HG03039 (cell line): ENCODE data around the gene GBF1.
"Not testable (repeated sequence)": the region's sequence is repeated elsewhere in the genome, so short reads cannot be mapped to it uniquely, and the experiment has no call there.

Experiments
- ATAC-seq: cut with Tn5 transposase; IDR thresholded peaks from one replicate; pipeline ENCODE4 v1.9.1; 2021; ENCODE audit warnings: mild to moderate bottlenecking, moderate library complexity; ENCODE audit not compliant: unreplicated experiment

Gene GBF1

DNA sequence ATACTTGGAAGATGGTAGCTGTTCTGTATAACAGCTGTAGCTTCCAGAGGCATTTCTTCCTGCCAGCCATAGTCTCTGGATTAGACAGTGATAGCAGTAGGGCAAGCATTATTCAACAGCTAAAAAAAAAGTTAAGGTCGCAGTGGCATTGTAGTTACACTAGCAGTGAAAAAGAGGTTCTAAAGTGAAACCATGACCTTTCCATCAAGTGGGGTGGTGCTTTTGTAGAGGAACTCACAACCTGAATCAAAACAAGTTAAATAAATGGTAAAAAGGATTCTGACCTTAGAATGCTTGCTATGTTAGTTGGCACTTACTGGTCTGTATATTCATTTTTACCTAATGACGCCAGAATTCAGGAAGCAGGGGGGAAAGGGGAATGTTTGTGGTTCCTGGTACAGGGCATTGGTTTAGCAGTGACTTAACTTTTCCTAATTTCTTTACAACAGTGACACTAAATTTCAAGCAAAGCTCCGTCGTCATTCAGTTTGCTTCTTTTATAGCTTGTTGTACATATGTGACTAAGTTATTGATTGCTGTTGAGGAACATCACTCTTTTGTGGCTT lies 55.0 kb downstream of the GBF1 start:
- ATAC-seq: no peak

DNA sequence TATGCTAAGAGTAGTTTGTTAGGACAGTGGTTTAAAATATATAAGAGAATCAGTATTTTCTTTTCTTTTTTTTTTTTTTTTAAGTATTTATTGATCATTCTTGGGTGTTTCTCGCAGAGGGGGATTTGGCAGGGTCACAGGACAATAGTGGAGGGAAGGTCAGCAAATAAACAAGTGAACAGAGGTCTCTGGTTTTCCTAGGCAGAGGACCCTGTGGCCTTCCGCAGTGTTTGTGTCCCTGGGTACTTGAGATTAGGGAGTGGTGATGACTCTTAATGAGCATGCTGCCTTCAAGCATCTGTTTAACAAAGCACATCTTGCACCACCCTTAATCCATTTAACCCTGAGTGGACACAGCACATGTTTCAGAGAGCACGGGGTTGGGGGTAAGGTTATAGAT lies 55.6 kb downstream of the GBF1 start:
- not testable (repeated sequence) for ATAC-seq

DNA sequence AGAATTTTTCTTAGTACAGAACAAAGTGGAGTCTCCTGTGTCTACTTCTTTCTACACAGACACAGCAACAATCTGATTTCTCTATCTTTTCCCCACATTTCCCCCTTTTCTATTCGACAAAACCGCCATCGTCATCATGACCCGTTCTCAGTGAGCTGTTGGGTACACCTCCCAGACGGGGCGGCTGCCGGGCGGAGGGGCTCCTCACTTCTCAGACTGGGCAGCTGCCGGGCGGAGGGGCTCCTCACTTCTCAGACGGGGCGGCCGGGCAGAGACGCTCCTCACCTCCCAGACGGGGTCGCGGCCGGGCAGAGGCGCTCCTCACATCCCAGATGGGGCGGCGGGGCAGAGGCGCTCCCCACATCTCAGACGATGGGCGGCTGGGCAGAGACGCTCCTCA lies 56.0 kb downstream of the GBF1 start:
- not testable (repeated sequence) for ATAC-seq

DNA sequence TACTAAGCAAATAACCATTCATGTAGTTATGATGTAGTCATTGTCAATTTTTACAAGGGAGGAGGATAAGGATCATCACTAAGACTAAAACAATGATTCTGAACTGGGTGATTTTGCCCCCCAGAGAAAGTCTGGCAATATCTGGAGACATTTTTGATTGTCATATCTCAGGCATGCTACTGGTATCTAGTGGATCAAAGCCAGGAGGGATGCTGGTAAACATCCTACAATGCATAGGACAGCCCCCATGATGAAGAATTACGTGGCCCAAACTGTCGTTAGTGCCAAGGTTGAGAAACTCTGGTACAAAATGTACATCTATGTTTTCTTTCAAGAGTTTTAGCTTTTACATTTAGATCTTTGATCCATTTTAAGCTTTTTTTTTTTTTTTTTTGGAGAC lies 57.3 kb downstream of the GBF1 start:
- no peak for ATAC-seq

DNA sequence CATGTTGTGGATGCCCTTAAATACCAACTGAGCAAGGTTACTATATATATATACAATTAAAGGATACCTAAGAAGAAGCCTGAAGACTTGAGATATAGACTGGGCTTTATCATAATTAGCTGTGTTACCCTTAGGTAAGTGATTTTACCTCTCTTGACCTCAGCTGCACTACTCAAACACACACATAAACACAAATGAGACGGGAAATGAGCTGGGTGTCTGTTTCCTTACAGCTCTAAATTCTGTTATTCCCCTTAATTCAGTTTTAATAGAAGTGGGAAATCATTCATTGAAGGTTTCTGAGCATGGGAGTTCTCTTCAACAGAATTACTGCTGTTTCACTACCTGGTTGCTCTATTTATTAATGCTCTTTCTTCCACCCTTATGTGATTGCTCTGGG lies 60.7 kb downstream of the GBF1 start:
- ATAC-seq: no peak

DNA sequence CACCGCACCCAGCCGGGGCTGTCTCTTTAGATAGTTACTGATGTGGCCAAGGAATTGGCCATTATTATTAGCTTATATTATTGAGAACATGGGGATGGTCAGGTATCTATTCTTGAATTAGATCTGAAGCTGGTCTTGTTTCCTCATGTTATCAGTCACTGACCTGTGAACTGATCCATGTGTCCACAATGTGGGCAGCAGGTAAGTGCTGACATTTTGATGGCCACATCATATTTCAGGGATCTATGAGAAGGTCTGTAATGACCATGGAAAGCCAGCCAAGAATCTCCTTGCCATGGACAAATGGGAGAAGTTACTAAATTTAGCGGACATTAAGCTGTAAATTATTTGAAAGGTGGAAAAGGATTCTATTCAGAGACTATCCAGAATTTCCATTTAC lies 61.4 kb downstream of the GBF1 start:
- ATAC-seq: no peak

DNA sequence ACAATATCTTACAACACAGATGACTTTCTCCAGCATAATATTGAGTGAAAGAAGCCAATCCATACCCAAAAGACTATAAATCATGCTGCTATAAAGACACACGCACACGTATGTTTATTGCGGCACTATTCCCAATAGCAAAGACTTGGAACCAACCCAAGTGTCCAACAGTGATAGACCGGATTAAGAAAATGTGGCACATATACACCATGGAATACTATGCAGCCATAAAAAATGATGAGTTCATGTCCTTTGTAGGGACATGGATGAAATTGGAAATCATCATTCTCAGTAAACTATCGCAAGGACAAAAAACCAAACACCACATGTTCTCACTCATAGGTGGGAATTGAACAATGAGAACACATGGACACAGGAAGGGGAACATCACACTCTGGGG lies 63.0 kb downstream of the GBF1 start:
- not testable (repeated sequence) for ATAC-seq

DNA sequence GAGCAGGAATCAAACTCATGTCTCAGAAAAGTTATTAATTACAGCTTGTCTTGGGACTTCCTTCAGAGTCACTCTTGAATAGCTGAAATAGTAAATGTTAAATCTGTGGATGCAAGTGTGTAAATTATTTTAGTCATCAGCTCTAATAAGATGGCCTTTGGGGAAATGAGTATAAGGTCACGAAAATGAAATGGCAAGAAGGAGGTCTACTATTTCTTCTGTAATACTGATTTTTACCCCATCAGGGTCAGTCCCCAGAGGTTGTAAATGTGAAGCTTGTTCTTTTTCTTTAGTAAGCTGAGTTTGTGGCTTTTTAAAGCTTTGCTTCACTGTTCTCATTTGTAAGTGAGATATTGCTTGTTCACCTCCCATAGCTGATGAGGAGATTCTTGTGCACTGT lies 63.9 kb downstream of the GBF1 start:
- ATAC-seq: no peak

DNA sequence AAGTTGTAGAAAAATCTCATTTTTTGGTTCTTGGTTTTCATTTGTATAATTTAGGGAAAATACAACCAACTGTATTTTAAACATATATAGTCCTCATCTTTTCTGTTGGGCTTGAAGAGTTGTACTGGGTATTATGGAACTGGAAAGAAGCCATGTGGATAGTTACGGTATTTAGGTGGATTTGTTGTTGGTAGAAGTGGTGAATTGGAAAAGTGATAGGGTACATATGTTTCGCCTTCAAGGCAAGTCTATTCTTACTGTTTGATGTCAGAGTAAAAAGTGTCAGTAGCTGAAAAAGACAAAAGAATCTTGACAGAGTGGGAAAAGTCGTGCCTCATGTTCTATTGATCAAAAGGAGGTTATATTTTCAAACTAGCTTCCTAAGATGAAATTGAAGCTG lies 64.6 kb downstream of the GBF1 start:
- ATAC-seq: no peak

DNA sequence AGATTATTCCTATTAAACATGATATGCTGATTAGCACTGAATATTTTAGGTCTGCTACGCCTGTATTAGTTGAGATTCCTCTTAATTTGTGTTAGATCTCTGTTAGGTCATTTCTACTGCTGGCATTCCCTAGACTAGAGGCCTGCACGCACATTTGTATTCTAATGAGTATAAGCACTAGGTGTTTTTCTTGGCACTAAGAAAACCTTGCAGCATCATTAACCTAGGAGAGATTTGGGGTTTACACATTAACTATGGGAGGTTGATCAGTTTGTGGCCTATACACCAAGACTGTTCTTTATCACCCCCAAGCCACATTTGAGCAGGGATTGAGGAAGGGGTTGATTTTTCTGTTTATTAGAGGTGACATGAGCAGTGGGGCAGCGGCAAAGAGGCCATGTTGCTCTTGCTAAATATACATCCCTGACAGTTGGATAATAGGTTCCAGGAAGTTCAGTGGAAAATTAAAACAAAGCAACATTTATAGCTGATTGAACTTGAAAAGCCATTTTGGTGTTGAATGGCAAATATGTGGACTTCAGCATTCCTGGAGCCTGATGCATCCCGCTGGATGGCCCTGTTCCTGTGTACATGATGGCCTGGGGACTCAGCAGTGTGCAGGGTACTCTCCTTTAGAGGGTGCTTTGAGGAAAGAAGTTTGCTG lies 65.2 kb downstream of the GBF1 start:
- ATAC-seq: no peak

DNA sequence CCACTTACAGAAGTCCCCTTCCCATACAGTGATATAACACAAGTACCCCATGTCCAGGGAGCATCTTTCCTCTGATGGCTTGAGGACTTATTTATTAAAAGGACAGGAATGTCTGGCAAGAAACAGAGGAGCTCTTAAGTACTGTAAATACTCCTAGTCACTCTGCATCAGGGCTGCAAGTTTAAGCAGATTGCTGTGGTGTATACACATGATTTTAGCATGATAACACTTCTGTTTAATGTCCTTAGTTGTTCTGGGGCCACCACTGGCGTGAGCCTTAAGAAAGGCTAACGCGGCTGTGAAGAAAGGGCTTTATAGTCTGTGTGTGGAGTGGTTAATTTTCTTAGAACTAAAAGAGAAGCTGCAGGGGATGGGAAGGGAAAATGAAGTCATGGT lies 65.7 kb downstream of the GBF1 start:
- no peak for ATAC-seq

DNA sequence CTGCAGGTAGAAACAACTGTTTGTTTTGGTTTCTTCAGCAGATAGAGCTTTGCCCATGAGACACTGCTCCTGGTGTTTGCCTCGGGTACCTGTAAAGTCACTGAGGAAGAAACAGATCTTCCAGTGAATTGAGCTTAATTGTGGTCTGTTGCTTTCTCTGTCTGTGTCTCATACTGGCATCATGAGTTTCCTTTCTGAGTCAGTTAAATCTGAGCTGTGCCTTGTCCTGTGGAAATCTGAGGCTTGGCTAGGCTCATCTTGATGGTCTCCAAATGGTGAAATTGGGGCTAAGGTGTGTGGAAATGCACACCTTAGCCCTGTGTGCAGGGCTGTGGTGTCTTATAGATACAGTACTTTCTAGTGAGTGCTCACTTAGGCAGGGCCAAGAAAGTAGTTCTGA lies 67.4 kb downstream of the GBF1 start:
- no peak for ATAC-seq

DNA sequence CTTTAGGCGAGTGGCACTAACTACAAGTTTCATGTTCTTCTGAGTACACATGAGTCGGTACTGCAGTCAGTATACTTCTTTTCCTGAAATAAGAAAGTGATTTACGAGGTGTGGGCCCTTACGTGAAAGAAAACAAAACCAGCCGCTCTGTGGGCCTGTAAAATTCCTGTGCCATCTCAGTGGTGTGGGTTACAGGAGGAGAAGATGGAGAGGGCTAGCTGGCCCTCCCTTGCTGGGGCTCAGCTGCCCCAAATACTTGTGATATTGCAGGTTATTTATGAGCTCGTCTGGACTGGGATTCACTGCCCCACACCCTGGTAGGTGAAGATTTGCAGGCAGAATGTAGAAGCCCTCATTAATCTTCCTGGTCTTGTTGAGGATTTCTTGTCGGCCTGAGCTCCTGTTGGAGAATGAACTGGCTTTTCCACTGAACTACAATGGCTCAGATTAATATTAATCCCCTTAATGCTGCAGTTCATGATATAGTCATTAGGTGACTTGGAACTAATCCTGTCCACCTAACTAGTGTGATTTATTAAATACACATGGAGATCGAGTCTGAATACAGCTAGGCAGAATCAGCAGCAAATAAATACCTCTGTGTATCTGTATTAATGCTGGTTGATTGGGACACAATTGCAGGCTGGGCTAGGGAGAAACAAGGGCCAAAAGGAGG lies 68.0 kb downstream of the GBF1 start:
- no peak for ATAC-seq

DNA sequence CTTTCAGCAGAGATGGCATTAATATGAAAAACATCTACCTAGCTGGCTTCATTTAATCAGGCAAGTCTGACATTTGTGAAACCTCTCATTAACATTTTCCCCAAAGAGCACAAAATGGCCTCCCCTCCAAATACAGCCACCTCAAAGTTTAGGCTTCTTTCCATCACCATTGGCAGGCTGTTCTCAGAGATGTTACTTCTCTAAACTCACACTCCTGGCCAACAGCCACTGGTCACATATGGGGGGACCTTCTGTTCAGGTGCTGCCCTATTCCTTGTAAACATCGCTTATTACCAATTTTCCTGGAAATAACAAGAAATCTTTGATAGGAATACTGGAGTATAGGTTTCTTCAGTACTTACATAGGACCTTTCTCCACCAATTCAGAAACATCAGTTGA lies 69.5 kb downstream of the GBF1 start:
- no peak for ATAC-seq

DNA sequence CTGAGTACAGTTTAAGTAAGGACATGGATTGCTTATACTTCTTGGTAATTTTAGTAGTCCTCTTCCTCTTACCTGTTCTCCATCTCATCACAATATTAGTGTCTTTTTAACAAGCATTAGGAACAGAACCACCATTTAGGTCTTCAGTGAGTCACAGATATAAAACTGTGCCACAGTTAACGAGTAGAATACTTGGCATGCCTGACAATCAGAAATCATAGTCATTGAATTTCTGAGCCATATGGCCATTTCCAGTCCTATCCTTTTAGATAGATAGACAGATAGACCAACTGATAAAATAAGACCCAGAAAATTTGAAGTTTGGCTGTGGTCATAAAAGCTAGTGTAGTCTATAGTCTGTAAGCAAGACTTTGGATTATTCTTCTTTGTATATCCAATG lies 71.1 kb downstream of the GBF1 start:
- no peak for ATAC-seq

DNA sequence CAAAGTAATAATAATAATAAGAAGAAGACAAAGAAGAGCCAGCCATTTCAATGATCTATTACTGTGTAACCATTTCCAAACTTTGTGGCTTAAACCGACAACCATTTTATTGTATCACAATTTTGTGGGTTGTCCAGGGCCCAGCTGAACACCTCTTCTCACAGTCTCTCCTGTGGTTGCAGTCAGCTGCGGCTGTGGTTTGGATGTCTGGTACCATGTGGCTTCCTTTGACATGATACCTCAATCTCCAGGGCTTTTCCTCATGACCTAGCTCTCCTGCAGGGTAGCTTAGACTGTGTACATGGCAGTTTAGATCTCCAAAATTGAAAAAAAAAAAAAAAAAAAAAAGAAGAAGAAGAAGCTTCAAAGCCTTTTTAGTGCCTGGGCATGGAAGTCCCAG lies 77.6 kb downstream of the GBF1 start:
- no peak for ATAC-seq

DNA sequence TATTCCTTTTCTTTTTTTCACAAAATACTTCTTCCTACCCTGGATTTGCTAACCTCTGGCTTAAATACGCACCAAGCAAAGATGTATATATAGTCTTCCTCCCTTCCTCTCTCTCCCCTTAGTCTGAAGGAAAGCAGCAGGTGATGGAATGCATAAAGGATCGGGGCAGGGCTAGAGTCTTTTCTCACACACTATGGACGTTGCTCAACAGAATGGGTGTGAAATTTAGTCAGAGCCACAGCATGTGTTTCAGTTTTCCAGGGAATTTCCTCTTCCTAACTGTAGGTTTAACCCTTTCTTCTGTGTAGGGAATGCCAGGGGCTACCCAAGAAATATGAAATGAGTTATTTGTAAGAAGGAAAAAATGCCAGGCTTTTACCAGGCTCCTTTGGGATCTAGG lies 78.7 kb downstream of the GBF1 start:
- no peak for ATAC-seq

DNA sequence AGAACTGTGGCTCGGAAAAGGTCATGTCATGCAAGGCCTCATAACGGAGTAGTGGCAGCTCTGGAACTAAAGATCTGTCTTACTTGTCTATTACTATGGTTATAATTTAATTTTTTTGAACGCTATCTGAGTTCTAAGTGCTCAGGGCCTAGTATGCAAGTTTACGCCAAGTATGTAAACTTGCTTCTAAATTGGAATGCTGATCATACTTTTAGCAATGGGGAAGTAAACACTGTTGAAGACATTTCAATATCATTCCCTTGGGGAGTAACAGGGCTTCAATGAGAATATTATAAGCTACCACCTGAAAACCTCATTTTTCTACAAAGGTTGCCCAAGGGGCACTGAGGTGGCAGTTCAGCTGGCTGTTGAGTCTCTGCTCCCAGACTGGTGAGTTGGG lies 80.7 kb downstream of the GBF1 start:
- ATAC-seq: no peak

DNA sequence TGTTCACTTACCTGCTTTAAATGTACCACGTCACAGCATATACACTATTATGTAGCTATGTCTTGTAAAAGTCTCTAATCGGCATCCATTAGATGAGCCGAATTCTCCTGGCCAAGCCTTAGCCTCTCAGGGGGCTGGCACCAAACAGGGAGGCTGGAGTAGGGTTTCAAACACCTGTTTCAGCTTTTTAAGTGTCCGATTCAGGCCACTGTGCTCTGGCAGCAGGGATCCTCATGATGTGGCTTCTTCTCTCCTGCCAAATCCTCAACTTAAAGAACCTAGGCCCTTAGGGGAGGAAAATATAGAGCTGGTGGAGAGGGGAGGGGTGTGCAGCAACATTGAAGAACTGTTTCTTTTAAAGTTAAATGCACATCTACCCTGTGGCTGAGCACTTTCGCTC lies 81.7 kb downstream of the GBF1 start:
- ATAC-seq: no peak

DNA sequence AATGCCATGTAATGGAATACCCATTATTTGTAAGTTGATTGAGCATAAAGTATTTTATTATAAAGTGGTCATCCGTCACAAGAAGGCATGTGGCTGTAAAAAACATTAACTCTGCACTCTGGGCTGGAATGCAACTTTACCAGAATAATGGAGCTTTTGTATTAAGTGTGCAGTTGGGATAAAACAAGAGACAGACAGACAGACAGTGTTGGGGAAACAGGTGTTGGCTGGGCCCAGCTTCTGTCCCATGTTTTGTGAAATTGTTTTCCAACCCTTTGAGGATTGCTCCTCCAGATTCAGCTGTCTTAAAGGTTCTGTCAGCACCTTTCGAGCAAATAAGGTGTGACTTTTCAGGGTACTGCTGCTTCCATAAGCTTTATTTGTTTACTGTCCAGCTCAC lies 82.3 kb downstream of the GBF1 start:
- ATAC-seq: no peak

DNA sequence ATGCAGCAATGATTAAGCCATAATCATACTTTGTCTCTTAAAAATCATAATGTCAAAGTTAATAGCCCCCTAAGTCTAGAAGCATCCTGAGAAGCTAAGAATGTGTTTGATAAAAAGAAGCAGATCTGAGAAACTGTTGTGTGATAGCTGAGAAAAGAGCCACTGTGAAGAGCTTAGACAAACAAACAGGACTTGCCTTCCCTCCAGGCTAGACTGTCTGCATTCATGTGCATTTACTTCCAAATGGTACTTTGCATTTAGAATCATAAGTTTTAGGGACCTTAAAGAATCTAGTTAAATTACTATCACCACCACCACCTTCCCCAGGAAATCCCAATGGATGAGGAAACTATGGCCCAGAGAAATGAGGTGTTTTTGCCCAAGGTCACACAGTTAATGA lies 87.4 kb downstream of the GBF1 start:
- ATAC-seq: no peak

DNA sequence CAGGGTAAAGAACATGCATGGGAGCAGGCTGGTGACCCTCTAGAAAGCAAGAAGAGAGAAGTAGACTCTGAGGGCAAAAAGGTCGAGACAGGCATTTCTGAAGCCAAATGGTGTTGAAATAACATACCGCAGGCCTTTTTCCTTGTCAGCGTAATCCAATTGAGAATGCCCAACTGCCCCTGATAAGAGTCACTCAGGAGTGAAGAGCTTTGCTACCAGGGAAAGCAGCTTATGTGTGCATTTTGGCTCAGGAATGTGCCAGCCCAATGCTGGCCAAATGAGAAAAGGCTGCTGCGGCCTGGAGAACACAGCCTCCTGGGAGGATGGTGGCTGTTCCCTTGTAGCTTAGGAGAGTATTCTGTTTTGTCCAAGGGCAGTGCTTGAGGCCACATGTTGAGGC lies 88.8 kb downstream of the GBF1 start:
- ATAC-seq: no peak

DNA sequence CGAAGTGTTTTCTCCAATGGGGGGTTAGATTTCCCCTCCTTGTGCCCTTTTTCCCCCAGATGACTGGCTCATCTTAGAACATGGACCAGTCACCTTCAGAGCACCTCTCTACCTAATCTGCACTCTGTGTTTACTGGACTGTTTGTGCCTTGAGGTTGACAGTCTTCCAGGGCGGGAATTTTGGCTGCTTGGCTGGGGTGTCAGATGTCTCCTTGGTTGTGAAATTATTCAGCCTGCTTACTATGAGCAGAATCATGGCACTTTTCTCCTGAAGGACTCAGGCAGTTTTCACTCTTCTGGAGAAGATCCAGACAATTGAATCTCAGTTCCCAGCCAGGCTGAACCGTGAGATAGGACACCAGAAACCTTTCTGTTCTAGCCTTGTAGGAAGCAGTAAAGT lies 89.9 kb downstream of the GBF1 start:
- no peak for ATAC-seq
